ACC112 (cell line): ENCODE results near the gene MT3.
"Not testable (repeated sequence)": the region's sequence is repeated elsewhere in the genome, so short reads cannot be mapped to it uniquely, and the experiment has no call there.

Experiments
- H2AFZ ChIP-seq: fragments of 200-600 bp; sonication (generic); one replicate; pipeline ENCODE4 v1.6.0; 2017; ENCODE audit warnings: antibody characterized with exemption, low read length; ENCODE audit not compliant: unreplicated experiment
- H3K27ac ChIP-seq: fragments of 200-600 bp; sonication (generic); 2 replicates; pipeline ENCODE4 v1.5.1; 2014; ENCODE audit warnings: low read depth, mild to moderate bottlenecking, antibody characterized with exemption, low read length, moderate library complexity
- H3K27me3 ChIP-seq: fragments of 200-600 bp; sonication (generic); 2 replicates; pipeline ENCODE4 v1.6.1; 2014; ENCODE audit warnings: mild to moderate bottlenecking, antibody characterized with exemption, low read length, moderate library complexity, mixed read lengths; ENCODE audit not compliant: insufficient read depth
- H3K36me3 ChIP-seq: fragments of 200-600 bp; sonication (generic); 2 replicates; pipeline ENCODE4 v1.6.1; 2016; ENCODE audit warnings: mild to moderate bottlenecking, antibody characterized with exemption, low read length, moderate library complexity, mixed read lengths; ENCODE audit not compliant: insufficient read depth
- H3K4me1 ChIP-seq: fragments of 200-600 bp; sonication (generic); one replicate; pipeline ENCODE4 v1.6.1; 2016; ENCODE audit warnings: low read length, mixed read lengths; ENCODE audit not compliant: insufficient read depth, unreplicated experiment, control insufficient read depth
- H3K4me3 ChIP-seq: fragments of 200-600 bp; sonication (generic); 2 replicates; pipeline ENCODE4 v1.5.1; 2014; ENCODE audit warnings: mild to moderate bottlenecking, low read depth, low read length
- H3K79me2 ChIP-seq: fragments of 200-600 bp; sonication (generic); one replicate; pipeline ENCODE4 v1.6.0; 2016; ENCODE audit warnings: low read length; ENCODE audit not compliant: control insufficient read depth, unreplicated experiment, insufficient read depth

The MT3 gene

GRCh38 chr16:56580391-56581048 lies 8.8 kb upstream of the MT3 start:
- no peak overlapping the region for H3K4me3 ChIP-seq
- no peaks in the 10 kb centered on the region for H3K27me3 ChIP-seq
- no peak overlapping the region for H3K27ac ChIP-seq
- H3K4me1 ChIP-seq: peaks cover 3% of the 10 kb centered on the region
- no peak overlapping the region for H2AFZ ChIP-seq
- H3K79me2 ChIP-seq: no peaks in the 10 kb centered on the region
- no peaks in the 10 kb centered on the region for H3K36me3 ChIP-seq

- H2AFZ ChIP-seq, H3K27me3 ChIP-seq, H3K4me3 ChIP-seq, H3K79me2 ChIP-seq, H3K36me3 ChIP-seq, H3K4me1 ChIP-seq, H3K27ac ChIP-seq: not testable (repeated sequence)
These were observed 6.4 kb upstream of the MT3 start for GRCh38 chr16:56582911-56583310.

- Histone ChIP-seq H3K79me2 (no peaks in the 10 kb centered on the region), H3K4me1 (peaks cover 3% of the 10 kb centered on the region), H3K4me3 (no peak overlapping the region), H3K27ac (no peak overlapping the region), H2AFZ (no peak overlapping the region), H3K36me3 (no peaks in the 10 kb centered on the region), H3K27me3 (peaks cover 11% of the 10 kb centered on the region; the same call in 1 of the 2 replicates)
These were observed 5.8 kb upstream of the MT3 start for GRCh38 chr16:56583351-56584168.

GRCh38 chr16:56584276-56584675 lies 5.1 kb upstream of the MT3 start:
- H3K27me3 ChIP-seq: peaks cover 18% of the 10 kb centered on the region
- H3K36me3 ChIP-seq: no peaks in the 10 kb centered on the region
- no peak overlapping the region for H2AFZ ChIP-seq

GRCh38 chr16:56588781-56589140 lies 567 bp upstream of the MT3 start:
- no peaks in the 10 kb centered on the region for H3K36me3 ChIP-seq
- peak overlapping the region; percentile 4 for H2AFZ ChIP-seq
- peaks cover 29% of the 10 kb centered on the region for H3K27me3 ChIP-seq
- no peaks in the 10 kb centered on the region for H3K4me1 ChIP-seq
- no peak overlapping the region for H3K27ac ChIP-seq
- H3K4me3 ChIP-seq: peak overlapping the region; percentile 80
- no peaks in the 10 kb centered on the region for H3K79me2 ChIP-seq

More at GRCh38 chr16:56584276-56584675, 5.1 kb upstream of the MT3 start:
- no peak overlapping the region for H3K4me3 ChIP-seq
- H3K27ac ChIP-seq: no peak overlapping the region
- peaks cover 3% of the 10 kb centered on the region for H3K4me1 ChIP-seq
- H3K79me2 ChIP-seq: no peaks in the 10 kb centered on the region

- Histone ChIP-seq H3K27me3 (peaks cover 24% of the 10 kb centered on the region), H3K27ac (no peak overlapping the region), H3K36me3 (no peaks in the 10 kb centered on the region), H2AFZ (no peak overlapping the region), H3K4me1 (no peaks in the 10 kb centered on the region), H3K79me2 (no peaks in the 10 kb centered on the region), H3K4me3 (no peak overlapping the region)
These were observed 2.2 kb downstream of the MT3 start for GRCh38 chr16:56591377-56592060.

GRCh38 chr16:56593573-56594291 lies 4.4 kb downstream of the MT3 start:
- H3K79me2 ChIP-seq: no peaks in the 10 kb centered on the region
- no peaks in the 10 kb centered on the region for H3K36me3 ChIP-seq
- H3K27me3 ChIP-seq: peaks cover 17% of the 10 kb centered on the region
- H3K27ac ChIP-seq: no peak overlapping the region
- H3K4me3 ChIP-seq: no peak overlapping the region
- no peak overlapping the region for H2AFZ ChIP-seq
- H3K4me1 ChIP-seq: no peaks in the 10 kb centered on the region

- no peaks in the 10 kb centered on the region for H3K36me3 ChIP-seq
- no peaks in the 10 kb centered on the region for H3K4me1 ChIP-seq
- no peak overlapping the region for H3K27ac ChIP-seq
- no peaks in the 10 kb centered on the region for H3K79me2 ChIP-seq
- peaks cover 12% of the 10 kb centered on the region; the same call in 1 of the 2 replicates for H3K27me3 ChIP-seq
- no peak overlapping the region for H2AFZ ChIP-seq
- H3K4me3 ChIP-seq: no peak overlapping the region
These were observed 4.9 kb downstream of the MT3 start for GRCh38 chr16:56594292-56594619.

GRCh38 chr16:56600398-56600999 lies 11.2 kb downstream of the MT3 start:
- Histone ChIP-seq H3K27ac (no peak overlapping the region), H3K27me3 (no peaks in the 10 kb centered on the region), H3K4me3 (peak overlapping the region; percentile 45; the same call in 1 of the 2 replicates), H3K36me3 (no peaks in the 10 kb centered on the region), H3K4me1 (peaks cover 6% of the 10 kb centered on the region), H2AFZ (peak overlapping the region; percentile 28), H3K79me2 (no peaks in the 10 kb centered on the region)

GRCh38 chr16:56601325-56601724 lies 12.0 kb downstream of the MT3 start:
- H3K27me3 ChIP-seq: no peaks in the 10 kb centered on the region
- no peaks in the 10 kb centered on the region for H3K79me2 ChIP-seq
- H2AFZ ChIP-seq: no peak overlapping the region
- no peak overlapping the region for H3K27ac ChIP-seq
- H3K4me3 ChIP-seq: no peak overlapping the region
- no peaks in the 10 kb centered on the region for H3K36me3 ChIP-seq
- H3K4me1 ChIP-seq: peaks cover 14% of the 10 kb centered on the region
